Measurements from ENCODE around the gene APAF1. TPM values are rescaled to one million over a fixed set of nuclear protein-coding genes. Genes with fewer than 3 reads are reported as not detected.

Gene APAF1
- total and polyA plus RNA-seq, 8 donors: 2.7 to 14.0 (median 5.7) TPM

DNA sequence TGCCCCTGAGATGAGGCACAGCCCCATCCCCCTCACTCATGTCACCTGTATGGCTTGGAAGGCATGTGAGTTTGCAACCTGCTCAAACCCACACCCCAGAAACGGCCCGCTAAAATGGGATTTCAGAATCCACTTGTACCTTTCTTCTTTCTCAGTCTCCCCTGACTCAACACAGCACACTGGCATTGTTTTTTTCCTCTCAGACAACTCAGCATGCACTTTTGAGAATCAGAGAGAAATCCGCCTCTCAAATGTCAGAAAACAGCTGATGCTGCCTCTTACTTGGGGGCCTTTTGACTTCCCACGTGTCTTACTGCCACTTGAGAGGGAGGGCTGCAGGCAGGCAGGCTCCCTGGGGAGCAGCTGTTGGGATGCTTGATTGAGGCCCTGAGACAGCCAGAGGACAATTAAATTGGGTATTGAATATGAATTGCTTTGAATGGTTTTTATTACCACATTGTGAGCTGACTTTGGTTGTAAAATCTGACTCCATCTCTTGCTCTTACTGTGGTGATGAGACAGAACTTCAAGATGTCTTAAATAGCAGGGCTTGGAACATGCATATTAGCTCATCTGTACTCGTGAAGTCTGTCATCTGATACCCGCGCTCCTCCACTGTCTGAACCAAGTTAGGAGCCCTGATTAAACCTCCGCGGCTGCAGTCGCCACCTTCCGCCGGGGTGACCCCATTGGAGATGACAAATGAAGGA, 96.6 kb downstream of the APAF1 start:
- DNase-seq (no peak), ATAC-seq (no peak), FAIRE-seq (no peak)
- TF ChIP-seq, protein P1, sequence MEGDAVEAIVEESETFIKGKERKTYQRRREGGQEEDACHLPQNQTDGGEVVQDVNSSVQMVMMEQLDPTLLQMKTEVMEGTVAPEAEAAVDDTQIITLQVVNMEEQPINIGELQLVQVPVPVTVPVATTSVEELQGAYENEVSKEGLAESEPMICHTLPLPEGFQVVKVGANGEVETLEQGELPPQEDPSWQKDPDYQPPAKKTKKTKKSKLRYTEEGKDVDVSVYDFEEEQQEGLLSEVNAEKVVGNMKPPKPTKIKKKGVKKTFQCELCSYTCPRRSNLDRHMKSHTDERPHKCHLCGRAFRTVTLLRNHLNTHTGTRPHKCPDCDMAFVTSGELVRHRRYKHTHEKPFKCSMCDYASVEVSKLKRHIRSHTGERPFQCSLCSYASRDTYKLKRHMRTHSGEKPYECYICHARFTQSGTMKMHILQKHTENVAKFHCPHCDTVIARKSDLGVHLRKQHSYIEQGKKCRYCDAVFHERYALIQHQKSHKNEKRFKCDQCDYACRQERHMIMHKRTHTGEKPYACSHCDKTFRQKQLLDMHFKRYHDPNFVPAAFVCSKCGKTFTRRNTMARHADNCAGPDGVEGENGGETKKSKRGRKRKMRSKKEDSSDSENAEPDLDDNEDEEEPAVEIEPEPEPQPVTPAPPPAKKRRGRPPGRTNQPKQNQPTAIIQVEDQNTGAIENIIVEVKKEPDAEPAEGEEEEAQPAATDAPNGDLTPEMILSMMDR (IDR thresholded peaks at IDR 0.05): no peak
- no peaks in the 10 kb centered on the region for H3K27me3 ChIP-seq
- peaks cover 0 to 4% (median 2%) of the 10 kb centered on the region in 3 donors for H3K4me1 ChIP-seq
- no peak overlapping the region for H3K27ac ChIP-seq
- 77 to 80% methylated on average over 12 of the region's 12 CpGs for WGBS, 2 donors
- intact Hi-C loops (cut with DNase I): no loop called here
- H3K9me3 ChIP-seq: no peaks in the 10 kb centered on the region
- H3K4me3 ChIP-seq: no peak overlapping the region
- no peaks in the 10 kb centered on the region for H3K36me3 ChIP-seq

GRCh38 chr12:98743362-98743953, 98.4 kb downstream of the APAF1 start:
- Histone ChIP-seq H3K36me3 (no peaks in the 10 kb centered on the region), H3K4me1 (no peaks in the 10 kb centered on the region), H3K27me3 (no peaks in the 10 kb centered on the region), H3K9me3 (no peaks in the 10 kb centered on the region), H3K4me3 (no peak overlapping the region), H3K27ac (no peak overlapping the region)
- TF ChIP-seq, protein P1 (IDR thresholded peaks at IDR 0.05): peak; percentile 15 to 43 (median 28)
- intact Hi-C loops (cut with DNase I): no loop called here
- FAIRE-seq: no peak
- WGBS, 2 donors: 25% methylated on average over 4 of the region's 4 CpGs
- peak in 1 of 6 donors; percentile 19 for DNase-seq
- ATAC-seq: peak in 3 of 4 donors; percentile 52 to 77 (median 75)

DNA sequence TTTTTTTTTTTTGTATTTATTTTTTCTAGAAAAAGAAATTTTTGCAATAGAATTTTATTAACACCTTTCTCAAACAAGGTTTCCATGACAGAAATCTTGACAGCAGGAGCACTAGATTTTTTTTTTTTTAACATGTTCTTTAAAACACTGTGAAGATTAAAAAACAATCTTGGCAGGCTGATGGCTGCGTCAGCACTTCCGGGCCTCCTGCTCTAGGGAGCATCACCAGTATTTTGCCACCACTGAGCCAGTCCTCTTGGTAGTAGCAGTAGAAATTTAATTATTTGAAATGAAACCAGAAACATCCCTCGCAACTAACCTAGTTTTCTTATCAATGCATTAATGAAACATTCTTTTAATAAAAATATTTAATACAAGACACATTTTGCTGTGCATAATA, 99.6 kb downstream of the APAF1 start:
- WGBS, 2 donors: 88% methylated on average over 3 of the region's 3 CpGs
- Histone ChIP-seq H3K27ac (no peak overlapping the region), H3K4me3 (no peak overlapping the region), H3K36me3 (no peaks in the 10 kb centered on the region), H3K9me3 (no peaks in the 10 kb centered on the region), H3K4me1 (no peaks in the 10 kb centered on the region), H3K27me3 (no peaks in the 10 kb centered on the region)
- TF ChIP-seq, protein P1 (IDR thresholded peaks at IDR 0.05): no peak
- no peak for FAIRE-seq
- DNase-seq: no peak
- intact Hi-C loops (cut with DNase I): no loop called here
- no peak for ATAC-seq

GRCh38 chr12:98745578-98746391, 100.7 kb downstream of the APAF1 start:
- TF ChIP-seq, protein P1 (IDR thresholded peaks at IDR 0.05): no peak
- 14 to 15% methylated on average over 54 of the region's 54 CpGs for WGBS, 2 donors
- intact Hi-C loops (cut with DNase I): no loop called here
- ATAC-seq: peak; percentile 46 to 73 (median 62)
- H3K9me3 ChIP-seq: no peaks in the 10 kb centered on the region
- no peaks in the 10 kb centered on the region for H3K27me3 ChIP-seq
- FAIRE-seq: no peak
- peak in 2 of 6 donors; percentile 62 to 65 for DNase-seq
- no peaks in the 10 kb centered on the region for H3K36me3 ChIP-seq
- no peaks in the 10 kb centered on the region for H3K4me1 ChIP-seq
- H3K27ac ChIP-seq: no peak overlapping the region
- H3K4me3 ChIP-seq: peak overlapping the region in 3 of 4 donors; percentile 25 to 50 (median 35)
